GM19025 (cell line): ENCODE measurements around the gene UAP1.

ENCODE experiments used
- ATAC-seq: cut with Tn5 transposase; IDR thresholded peaks from one replicate; pipeline ENCODE4 v1.9.1; 2021; ENCODE audit warnings: mild to moderate bottlenecking, low read depth, moderate library complexity; ENCODE audit not compliant: unreplicated experiment

The UAP1 gene

GRCh38 chr1:162644986-162645314 is 83.4 kb downstream of the UAP1 start:
- ATAC-seq: no peak

- ATAC-seq: no peak
Measured at GRCh38 chr1:162645666-162646065, 84.1 kb downstream of the UAP1 start.

GRCh38 chr1:162649583-162649982 is 88.1 kb downstream of the UAP1 start:
- no peak for ATAC-seq
